ENCODE data around the gene CUBN.

CUBN gene

DNA sequence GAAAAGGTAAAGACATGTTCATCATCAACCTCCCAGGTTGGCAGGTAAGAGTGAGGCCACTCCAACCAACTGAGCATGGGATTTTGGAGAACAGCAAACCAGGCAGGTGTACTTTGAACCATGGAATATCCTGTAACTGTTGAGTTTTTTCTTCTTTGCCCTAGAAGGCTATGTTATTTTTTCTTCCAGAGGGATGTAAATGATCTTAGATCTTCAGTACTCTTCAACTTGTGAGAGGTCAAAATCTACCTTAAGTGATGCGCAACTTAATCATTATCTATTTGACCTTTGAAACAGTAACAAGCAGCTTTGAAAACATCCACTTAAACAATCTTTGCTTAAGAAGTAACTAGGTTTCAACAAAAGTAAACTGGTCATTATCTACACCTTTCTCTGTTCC lies at the start of gene CUBN:
CUBN (minus strand) TSS at position 71 of the 400 bp plus-strand sequence; CDS start at position 25, 46 bp downstream.
- H3K27ac ChIP-seq = no peak within 1 kb of the TSS
- no peak for DNase-seq (ENCODE audit: low read depth, low spot score)

DNA sequence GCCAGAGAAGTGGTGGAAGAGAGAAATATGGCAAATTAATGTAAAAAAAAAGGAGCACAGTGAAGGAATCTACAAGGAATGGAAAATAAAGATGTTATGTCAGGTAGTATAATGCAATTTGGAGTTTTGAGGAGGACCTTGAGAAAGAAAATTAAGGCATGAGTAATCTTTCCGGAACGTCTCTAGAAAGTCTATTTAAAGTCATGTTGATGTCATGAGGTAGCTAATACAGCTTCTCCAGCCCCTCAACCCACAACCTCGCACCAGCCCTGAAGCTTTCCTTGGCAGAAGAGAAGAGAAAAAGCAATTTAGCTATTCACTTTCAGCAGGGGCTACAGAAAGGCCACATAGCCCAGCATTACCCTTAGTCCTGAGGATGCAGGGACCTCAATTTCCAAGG lies 49.4 kb upstream of the CUBN start:
- DNase-seq (ENCODE audit: low read depth, low spot score) = no peak
- no peak overlapping the region for H3K27ac ChIP-seq

DNA sequence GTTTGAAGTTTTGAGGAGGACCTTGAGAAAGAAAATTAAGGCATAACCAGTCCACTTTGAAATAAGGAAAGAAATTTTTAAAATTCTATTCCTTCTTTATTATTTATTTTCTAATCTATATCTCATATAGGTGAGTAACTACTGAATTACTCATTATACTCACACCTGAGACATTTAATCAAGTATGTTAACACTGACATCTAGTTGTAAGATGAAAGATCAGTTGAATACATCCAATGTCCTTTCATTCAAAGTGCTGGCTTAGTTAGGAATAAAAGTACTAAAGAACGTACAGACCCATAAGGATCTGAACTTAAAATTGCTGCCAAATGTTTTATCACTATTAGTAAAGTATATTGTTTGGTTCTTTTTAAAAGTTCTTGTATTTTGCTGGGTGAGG lies 48.4 kb upstream of the CUBN start:
- no peak overlapping the region for H3K27ac ChIP-seq
- no peak for DNase-seq (ENCODE audit: low read depth, low spot score)

DNA sequence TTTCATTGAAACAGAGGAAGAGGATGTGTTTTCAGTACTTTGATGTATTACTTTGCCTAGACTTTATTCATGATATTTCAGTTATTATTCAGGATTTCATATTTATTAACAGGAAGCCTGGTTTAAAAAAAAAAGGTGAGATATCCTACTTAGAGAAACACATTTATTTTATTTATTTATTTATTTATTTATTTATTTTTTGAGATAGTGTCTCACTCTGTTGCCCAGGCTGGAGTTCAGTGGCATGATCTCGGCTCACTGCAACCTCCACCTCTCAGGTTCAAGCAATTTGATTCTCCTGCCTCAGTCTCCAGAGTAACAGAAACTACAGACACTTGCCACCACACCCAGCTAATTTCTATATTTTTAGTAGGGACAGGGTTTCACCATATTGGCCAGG lies 47.4 kb upstream of the CUBN start:
- no peak for DNase-seq (ENCODE audit: low read depth, low spot score)
- H3K27ac ChIP-seq = no peak overlapping the region

DNA sequence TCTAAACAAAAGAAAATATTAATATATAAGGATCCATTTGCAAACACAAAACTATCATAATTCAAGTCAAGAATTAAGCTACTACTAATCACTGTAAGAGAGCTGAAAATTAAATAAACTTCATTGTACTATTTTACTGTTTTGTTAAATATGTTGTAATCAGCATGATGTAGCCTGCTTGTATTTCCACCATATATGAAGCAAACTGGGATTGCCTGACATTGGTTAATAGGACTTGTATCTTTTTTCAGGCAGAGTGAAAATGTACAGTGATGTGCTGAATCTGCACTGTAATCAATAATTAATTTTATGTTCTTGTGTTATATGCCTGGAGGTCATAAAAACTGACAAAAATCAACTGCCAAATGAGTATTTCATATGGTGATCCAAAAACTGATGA lies 46.5 kb upstream of the CUBN start:
- DNase-seq (ENCODE audit: low read depth, low spot score) = no peak
- H3K27ac ChIP-seq = no peak overlapping the region

DNA sequence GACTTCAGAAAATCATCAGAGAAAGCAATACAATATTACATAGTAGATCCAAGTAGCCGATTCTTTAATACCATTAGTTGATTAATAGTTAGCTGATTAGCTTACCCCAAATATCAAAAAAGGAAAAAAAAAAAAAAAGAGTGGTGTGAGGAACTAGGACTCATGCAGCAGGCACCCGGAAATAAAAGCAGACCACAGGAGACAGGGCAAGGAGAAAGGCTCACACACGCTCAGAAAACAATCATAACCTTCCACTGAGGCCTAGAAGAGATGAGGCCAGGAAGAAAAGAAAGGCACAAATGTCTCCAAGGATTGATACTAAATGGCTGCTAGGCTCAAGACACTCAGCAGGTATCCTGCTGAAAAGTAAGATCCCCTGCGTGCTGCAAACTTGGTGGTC lies 45.9 kb upstream of the CUBN start:
- H3K27ac ChIP-seq = no peak overlapping the region
- no peak for DNase-seq (ENCODE audit: low read depth, low spot score)

DNA sequence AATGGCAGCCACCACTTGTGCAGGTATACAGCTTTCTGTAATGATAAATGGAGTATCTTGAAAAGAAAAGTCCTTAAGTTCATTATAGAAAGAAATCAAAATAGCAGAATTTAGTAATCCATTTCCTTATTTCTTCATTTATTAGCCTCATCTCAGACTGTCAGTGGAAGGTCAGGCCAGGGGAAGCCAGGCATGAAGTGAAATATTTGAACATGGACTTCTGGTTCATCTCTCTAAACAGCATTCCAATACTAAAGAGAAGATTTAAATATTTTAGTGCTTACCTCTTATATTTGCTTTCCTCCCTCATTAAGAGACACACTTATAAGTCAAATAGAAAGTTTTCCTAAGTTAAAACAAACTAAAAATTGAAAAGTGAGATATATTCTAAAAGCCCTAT lies 45.0 kb upstream of the CUBN start:
- no peak overlapping the region for H3K27ac ChIP-seq
- no peak for DNase-seq (ENCODE audit: low read depth, low spot score)

DNA sequence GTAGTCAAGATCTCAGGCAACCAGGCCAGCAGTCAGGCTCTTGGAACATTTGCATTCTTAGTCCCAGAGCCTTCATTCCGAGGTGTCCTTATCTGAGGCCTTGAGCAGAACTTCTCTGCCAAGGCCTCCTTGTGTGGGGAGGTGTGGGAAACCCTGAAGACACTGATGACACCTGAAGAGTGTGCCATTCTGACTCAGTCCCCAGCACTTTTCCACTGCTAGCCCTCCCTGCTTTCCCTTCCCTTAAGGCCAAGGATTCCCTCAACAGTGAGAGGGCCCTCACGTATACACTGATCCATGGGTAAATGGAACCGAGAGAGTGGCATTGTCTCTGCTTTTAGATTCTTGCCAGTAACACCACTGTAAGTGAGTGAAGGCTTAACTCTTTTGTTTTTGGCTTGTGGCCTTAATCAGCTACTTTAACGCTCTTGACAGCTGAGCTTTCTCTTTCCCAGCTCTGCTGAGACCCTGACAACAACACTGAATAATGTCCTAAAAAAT lies 41.6 kb upstream of the CUBN start:
- no peak overlapping the region for H3K27ac ChIP-seq
- DNase-seq (ENCODE audit: low read depth, low spot score) = no peak

DNA sequence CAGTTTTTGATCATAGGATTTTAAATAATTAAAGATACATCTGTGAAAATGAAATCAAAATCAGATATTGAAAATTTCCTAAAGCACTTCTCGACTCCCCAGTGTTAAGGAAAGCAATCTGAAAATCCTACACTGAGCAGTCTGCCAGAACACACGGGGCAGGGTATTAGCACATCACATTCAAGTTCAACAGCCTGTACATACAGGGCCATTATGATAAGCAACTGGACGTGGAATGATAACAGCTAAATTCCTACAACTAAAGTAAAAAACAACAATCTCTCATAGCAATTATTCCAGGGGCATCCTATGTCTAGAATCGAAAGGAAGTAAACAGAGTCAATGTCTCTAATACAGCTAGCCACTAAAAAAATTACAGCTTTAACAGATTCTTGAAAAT lies 40.2 kb upstream of the CUBN start:
- H3K27ac ChIP-seq = no peak overlapping the region
- DNase-seq (ENCODE audit: low read depth, low spot score) = no peak

DNA sequence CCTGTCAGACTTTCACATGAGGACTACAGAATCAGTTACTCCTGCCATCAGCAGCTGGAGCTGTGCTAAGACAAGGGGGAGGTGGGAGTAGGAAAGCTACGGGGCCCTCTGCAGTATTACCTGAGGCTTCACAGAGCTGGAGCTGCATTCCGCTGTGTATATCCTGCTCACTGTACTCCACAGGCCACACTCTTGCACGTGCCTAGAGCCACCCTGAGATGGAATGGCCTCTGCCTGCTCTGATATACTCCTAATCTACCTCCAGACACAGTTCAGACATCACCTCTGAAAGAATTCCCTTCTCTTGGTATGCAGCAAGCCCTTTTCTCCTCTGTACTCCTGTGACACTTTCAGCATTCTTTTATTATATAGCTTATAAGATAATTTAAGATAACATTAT lies 37.1 kb upstream of the CUBN start:
- no peak for DNase-seq (ENCODE audit: low read depth, low spot score)
- no peak overlapping the region for H3K27ac ChIP-seq

DNA sequence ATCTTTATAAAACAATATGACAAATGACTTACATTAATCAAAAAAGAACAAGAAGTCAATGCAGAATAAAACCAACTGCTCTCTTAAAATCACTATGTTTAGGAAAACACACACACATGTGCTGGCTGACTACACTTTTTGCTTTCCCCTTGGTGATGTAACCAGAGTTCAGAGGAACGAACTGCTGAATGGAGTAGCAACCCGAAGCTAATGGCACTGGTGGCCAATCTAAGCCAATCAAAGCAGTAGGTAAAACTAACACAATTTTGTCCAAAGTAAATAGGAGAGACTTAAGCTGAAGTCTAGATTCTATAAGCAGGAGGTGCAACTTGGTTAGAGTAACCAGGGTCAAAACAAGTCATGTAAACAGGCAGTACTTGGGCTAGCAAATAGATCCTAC lies 33.2 kb upstream of the CUBN start:
- no peak for DNase-seq (ENCODE audit: low read depth, low spot score)
- no peak overlapping the region for H3K27ac ChIP-seq

DNA sequence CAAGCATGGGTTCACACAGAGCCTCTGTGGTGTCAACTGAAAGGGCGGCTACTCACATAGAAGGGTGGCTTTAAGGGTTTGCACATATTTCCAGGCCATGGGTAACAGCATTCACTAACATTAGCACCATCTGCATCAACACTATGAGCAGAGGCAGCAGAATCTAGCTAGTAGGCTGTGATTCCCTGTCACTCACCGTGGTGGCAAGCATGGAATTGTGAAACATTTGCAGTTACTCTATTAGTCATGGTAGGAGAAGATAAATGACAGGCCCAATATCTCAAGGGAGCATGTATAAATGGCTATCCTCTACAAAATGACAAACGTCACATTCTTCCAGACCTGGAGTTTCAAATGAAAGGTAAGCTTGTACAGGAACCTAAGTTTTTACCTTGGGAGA lies 32.2 kb upstream of the CUBN start:
- no peak overlapping the region for H3K27ac ChIP-seq
- no peak for DNase-seq (ENCODE audit: low read depth, low spot score)

DNA sequence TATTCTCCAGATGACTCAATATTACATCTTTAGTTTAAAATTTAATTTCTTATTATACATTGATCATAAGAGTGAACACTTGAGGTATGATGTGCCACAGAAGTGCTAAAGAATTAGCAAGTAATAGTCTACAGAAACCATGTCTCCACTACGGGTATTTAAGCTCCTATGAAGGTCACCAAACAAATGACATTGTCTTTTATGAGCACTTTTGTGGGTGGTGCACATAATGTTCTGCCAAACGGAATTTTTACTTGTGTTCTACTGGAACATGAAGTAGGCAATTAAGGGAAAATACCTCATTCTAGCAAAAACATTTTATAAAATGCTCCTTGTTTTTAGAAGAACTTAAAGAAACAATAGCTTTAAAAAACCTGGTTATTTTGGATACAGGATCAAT lies 27.4 kb upstream of the CUBN start:
- H3K27ac ChIP-seq = no peak overlapping the region
- no peak for DNase-seq (ENCODE audit: low read depth, low spot score)

DNA sequence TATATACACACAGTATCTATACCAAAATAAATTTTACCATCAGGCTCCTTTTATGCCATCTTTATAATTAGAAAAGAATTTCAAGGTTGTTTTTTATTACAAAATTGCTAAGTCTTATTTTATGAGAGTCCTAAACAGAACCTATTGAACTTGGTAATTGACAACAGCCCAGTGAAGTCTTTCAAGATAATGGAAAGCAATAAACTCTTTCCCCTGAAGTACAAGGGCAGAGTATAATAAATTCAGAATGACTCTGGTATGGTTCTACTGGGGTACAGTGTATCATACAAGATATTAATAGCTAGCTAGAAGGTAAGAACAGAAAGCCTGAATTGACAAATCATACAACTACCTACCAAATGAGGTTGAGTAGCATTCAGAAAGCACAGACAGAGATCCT lies 26.2 kb upstream of the CUBN start:
- no peak for DNase-seq (ENCODE audit: low read depth, low spot score)
- H3K27ac ChIP-seq = no peak overlapping the region

DNA sequence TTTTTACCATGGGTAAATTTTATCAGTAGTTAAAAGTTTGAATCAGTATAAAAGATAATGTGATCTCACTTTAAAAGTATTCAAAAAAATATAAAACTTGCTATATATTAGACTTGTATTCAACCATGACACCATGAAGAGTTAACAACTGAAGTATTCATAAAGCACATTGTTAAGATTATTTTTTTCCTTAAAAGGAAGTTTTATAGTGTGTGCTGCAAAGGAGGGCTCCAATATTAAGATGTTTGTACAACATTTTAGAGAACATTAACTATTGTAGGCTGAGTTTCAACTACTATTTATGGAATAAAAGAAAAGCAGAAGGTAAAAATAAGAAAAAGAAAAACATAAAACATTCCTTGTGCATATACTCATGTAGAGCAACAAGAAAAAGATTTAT lies 24.5 kb upstream of the CUBN start:
- no peak overlapping the region for H3K27ac ChIP-seq
- DNase-seq (ENCODE audit: low read depth, low spot score) = no peak

DNA sequence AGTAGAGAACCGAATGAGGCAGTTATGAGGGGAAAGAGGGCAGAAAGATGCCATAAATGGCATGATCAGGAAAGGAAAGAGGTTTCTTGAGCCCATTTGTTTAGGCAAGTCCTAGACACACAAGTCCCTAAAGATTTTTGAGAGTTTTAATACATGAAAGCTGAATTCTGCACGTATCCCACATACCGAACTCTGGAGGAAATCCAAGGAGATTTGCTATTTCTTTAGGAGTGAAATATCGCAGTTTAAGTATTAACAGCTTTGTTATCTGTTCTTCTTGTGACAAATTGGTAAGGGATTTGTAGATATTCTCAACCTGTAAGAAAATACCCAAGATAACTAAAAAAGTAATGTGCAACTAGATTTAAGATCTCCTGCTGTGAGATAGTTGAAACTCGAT lies 23.7 kb upstream of the CUBN start:
- no peak overlapping the region for H3K27ac ChIP-seq
- no peak for DNase-seq (ENCODE audit: low read depth, low spot score)

DNA sequence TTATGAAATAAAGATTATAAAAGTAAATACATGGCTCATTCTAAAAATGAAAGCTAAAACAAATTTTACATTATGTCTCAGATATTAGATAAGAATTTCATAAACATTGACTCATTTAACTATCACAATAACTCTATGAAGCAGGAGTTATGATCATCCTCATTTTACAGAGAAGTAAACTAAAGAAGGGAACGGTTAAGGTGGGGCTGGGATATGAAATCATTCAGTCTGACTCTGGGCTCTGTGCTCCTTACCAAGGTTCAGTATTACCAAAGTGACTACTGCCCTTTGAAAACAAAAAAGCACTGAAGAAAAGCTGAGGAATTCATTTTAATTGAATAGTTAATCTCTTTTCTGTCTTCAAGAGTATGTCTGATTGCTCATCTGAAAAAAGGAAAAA lies 22.1 kb upstream of the CUBN start:
- no peak overlapping the region for H3K27ac ChIP-seq
- no peak for DNase-seq (ENCODE audit: low read depth, low spot score)

DNA sequence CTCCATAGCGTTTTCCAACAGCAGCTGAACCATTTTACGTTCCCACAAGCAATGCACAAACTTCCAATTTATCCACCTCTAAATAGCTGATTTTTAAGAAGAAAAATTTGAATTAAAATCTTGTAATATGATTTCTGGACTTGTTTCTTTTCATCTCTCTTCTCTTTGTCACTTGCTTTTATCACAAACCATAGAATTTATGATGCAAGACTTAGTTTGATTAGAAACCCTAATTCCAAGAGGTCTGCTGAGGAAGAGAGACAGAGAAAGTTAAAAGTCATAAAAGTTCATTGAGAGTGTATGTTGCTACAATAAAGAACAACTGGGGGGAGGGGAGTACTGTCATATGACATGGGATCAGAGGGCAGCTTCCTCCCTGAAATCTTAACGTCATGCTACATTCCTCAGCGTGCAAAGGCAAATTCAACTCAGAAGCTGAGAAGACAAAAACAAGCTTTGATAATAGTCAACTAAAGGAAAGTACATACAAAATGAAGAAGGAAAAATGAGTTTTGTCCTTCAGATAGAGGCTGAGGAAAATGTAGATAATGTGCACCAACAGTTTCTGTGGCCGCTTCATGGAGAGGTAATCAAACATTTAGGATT lies 18.4 kb upstream of the CUBN start:
- no peak for DNase-seq (ENCODE audit: low read depth, low spot score)
- no peak overlapping the region for H3K27ac ChIP-seq

DNA sequence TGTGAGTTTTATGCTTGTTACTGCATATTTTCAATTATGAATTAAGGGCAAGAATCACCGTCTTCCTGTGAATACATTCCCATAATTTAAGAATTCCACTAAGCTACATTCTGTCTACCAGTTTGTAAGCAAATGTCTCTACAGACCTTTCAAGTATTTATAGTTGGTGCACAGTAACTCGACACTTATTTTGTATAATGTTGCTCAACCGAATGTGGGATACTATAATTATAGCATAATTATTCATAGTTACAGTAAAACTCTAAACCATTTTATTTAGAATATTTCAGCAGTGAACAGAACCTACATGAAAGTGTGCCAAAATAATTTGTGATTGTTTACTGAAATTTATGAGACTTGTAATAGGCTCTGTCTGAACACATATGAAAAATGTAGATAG lies 17.3 kb upstream of the CUBN start:
- DNase-seq (ENCODE audit: low read depth, low spot score) = no peak
- H3K27ac ChIP-seq = no peak overlapping the region

DNA sequence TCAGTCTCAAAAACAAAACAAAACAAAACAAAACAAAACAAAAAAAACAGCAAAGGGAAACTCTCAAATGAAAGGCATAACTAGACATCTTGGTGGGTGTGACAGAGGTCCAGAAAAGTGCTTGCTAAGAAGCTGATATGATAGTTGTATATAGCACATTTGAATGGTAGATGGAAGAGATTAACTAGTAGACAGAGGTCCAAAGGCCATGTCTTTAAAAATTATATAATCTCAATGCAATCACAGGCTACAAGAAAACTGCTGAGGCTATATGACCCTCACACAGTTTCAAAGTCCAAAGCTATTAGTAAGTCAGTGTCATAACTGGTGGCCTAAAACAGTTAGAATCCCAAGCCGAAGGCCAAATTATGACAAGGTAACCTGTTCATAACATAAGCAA lies 15.6 kb upstream of the CUBN start:
- peak overlapping the region; percentile 34 for H3K27ac ChIP-seq

DNA sequence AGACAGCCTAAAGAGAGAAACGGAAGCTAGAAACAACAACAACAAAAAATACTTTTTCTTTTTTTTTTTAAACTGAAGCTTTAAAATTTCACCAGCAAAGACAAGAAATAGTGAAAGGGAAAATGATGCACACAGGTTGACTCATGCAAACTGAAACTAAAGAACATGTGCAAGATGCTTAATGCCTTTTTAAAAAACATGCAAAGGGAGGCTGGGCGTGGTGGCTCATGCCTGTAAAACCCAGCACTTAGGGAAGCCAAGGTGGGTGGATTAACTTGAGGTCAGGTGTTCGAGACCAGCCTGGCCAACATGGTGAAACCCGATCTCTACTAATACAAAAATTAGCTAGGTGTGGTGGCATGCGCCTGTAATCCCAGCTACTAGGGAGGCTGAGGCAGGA lies 15.1 kb upstream of the CUBN start:
- peak; percentile 61 for DNase-seq (ENCODE audit: low read depth, low spot score)
- H3K27ac ChIP-seq = peak overlapping the region; percentile 34

More for the DNA sequence above, 15.6 kb upstream of the CUBN start:
- no peak for DNase-seq (ENCODE audit: low read depth, low spot score)

DNA sequence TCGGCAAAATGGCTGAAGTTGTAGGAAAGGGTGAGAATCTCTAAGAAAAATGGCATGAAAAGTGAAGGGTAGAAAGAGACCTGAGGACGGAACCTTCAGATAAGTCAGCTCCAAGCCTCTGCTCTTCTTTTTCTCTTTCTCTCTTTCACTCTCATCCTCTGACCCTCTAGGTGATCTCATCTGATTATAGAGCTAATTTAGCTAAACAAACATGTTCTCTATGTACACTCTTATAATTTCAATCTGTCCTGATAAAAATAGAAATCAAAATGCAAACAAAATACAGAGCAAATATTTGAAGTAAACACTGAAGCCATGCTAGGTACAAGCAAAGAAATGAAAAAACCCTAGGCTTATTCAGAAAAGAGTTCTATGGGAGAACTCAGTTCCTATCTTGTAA lies 14.4 kb upstream of the CUBN start:
- no peak for DNase-seq (ENCODE audit: low read depth, low spot score)
- peak overlapping the region; percentile 34 for H3K27ac ChIP-seq

Data from epithelial cell of prostate (primary cell).